K562 (cell line): ENCODE results near the gene PREX1. TPM values are rescaled to one million over a fixed set of nuclear protein-coding genes. Genes with fewer than 3 reads are reported as not detected.

Experiments used
- ATAC-seq: fragments of 200-7000 bp; cut with Tn5 transposase; 3 replicates; pipeline ENCODE4 v1.9.1; 2020; ENCODE audit warnings: moderate library complexity
- BruUV-seq: library from RNA; stranded (reverse); fragments of 400-500 nt; replicated peaks from 2 replicates; lab custom pipeline; 2021; lab: Mats Ljungman, UMichigan
- CTCF ChIA-PET: fragments of 300-600 bp; formaldehyde crosslinking; extraction: SDS; loops from one replicate; lab custom pipeline; 2021; ENCODE audit warnings: low intra/inter-chr PET ratio; lab: Yijun Ruan, JAX
- POLR2A ChIA-PET: fragments of 300-600, 350-650 bp; sonication (Branson Sonifier 250); formaldehyde crosslinking; extraction: SDS; loops from one replicate; lab custom pipeline; 2021; ENCODE audit warnings: antibody characterized with exemption, inconsistent platforms; lab: Yijun Ruan, JAX
- DNase-seq, 4 experiments: peaks; one replicate each; pipeline versions ENCODE4 v3.0.0 to v3.0.0-alpha.2; 2011 to 2018; ENCODE audit warnings: low spot score in 3 of 4, mixed read lengths in 3 of 4; ENCODE audit errors: extremely low read depth in 1 of 4
- FAIRE-seq: peaks from 2 replicates; lab custom pipeline; 2011; peaks lifted over from hg19 to GRCh38; lab: Jason Lieb, UNC
- H2AFZ ChIP-seq: 2 replicates; pipeline ENCODE4 v1.6.0; 2011; ENCODE audit warnings: low read depth, low read length, control low read depth, inconsistent platforms
- H3K27ac ChIP-seq: fragments of 200-600 bp; 3 replicates; pipeline ENCODE4 v1.8.0; 2011; ENCODE audit warnings: low read depth, mild to moderate bottlenecking, control low read depth, inconsistent platforms, low read length, moderate library complexity, mixed read lengths; ENCODE audit errors: extremely low read depth
- H3K27me3 ChIP-seq, 2 experiments: fragments of 300-600 bp in 1 of 2; 2 replicates in 1 of 2; 3 replicates in 1 of 2; pipeline versions ENCODE4 v1.6.0 to v1.8.0; 2011; ENCODE audit warnings: inconsistent platforms in 2 of 2, low read length in 2 of 2, mild to moderate bottlenecking in 1 of 2, mixed read lengths in 1 of 2, moderate library complexity in 1 of 2; ENCODE audit not compliant: control insufficient read depth in 2 of 2, insufficient read depth in 2 of 2
- H3K36me3 ChIP-seq: fragments of 300-600 bp; 3 replicates; pipeline ENCODE4 v1.8.0; 2011; ENCODE audit warnings: mild to moderate bottlenecking, low read length, inconsistent platforms; ENCODE audit not compliant: control insufficient read depth, insufficient read depth
- H3K4me1 ChIP-seq, 2 experiments: fragments of 200-600 bp in 1 of 2; replicated peaks in 1 of 2; 2 replicates in 1 of 2; 3 replicates in 1 of 2; pipeline versions ENCODE4 v1.5.1 to v1.8.0; 2011; ENCODE audit warnings: inconsistent platforms in 2 of 2, low read length in 2 of 2, mild to moderate bottlenecking in 1 of 2, mixed read lengths in 1 of 2, moderate library complexity in 1 of 2; ENCODE audit not compliant: control insufficient read depth in 2 of 2, insufficient read depth in 2 of 2
- H3K4me2 ChIP-seq: 2 replicates; pipeline ENCODE4 v1.6.1; 2011; ENCODE audit warnings: low read length, control low read depth, inconsistent platforms, mixed read lengths; ENCODE audit not compliant: insufficient read depth
- H3K4me3 ChIP-seq: fragments of 200-600 bp; sonication (generic), shearing (Covaris generic); 2 replicates; pipeline ENCODE4 v1.5.1; 2016; ENCODE audit warnings: control low read depth, inconsistent platforms
- H3K79me2 ChIP-seq: fragments of 200-600 bp; 3 replicates; pipeline ENCODE4 v1.8.0; 2011; ENCODE audit warnings: low read length, inconsistent platforms; ENCODE audit not compliant: control insufficient read depth, insufficient read depth
- H3K9ac ChIP-seq, 2 experiments: 2 replicates each; pipeline versions ENCODE4 v1.6.0 to v1.6.1; 2011; ENCODE audit warnings: low read depth in 2 of 2, low read length in 2 of 2, control low read depth in 1 of 2, inconsistent platforms in 1 of 2, mild to moderate bottlenecking in 1 of 2, mixed read lengths in 1 of 2; ENCODE audit not compliant: insufficient read depth in 1 of 2
- H3K9me1 ChIP-seq: one replicate; pipeline ENCODE4 v1.6.0; 2011; ENCODE audit warnings: inconsistent platforms, mild to moderate bottlenecking, low read length, moderate library complexity; ENCODE audit not compliant: control insufficient read depth, insufficient read depth
- H3K9me3 ChIP-seq: replicated peaks from 2 replicates; pipeline ENCODE4 v1.5.1; 2011; ENCODE audit warnings: low read depth, low read length, inconsistent platforms; ENCODE audit not compliant: control insufficient read depth, insufficient read depth
- H4K20me1 ChIP-seq: replicated peaks from 2 replicates; pipeline ENCODE4 v1.6.1; 2011; ENCODE audit warnings: low read length, inconsistent platforms, mixed read lengths; ENCODE audit not compliant: control insufficient read depth, insufficient read depth
- NR2F6 ChIP-seq: fragments of 450-650 bp; formaldehyde crosslinking; IDR thresholded peaks from 2 replicates; pipeline ENCODE4 v1.4.0; 2020; ENCODE audit warnings: mild to moderate bottlenecking
- WGBS: fragments of 100-300 bp; shearing (Covaris generic); methylation state at CpG from one replicate; pipeline ENCODE4 v1.1.6; 2016; ENCODE audit warnings: low coverage, mixed read lengths; ENCODE audit not compliant: insufficient coverage; ENCODE audit errors: missing lambda C conversion rate; 5-methylcytosine and 5-hydroxymethylcytosine counted together
- in situ Hi-C: fragments of 300-500 bp; cut with MboI; formaldehyde crosslinking; loops from 4 replicates; pipeline ENCODE4 v1.15.0; 2018; ENCODE audit warnings: inconsistent platforms, mixed read lengths
- intact Hi-C: fragments of 100-400 bp; cut with micrococcal nuclease; formaldehyde crosslinking; loops from 2 replicates; pipeline ENCODE4 v1.14.2; 2022
- polyA plus RNA-seq, 8 experiments: library from polyadenylated mRNA; depleted of rRNA in 4 of 8; stranded (reverse) in 5 of 8; unstranded in 3 of 8; fragments of >200 nt; fragmentation: Nextera tagmentation in 2 of 8; fragmentation: Illumina TruSeq in 1 of 8; extraction: Ambion mirVana in 2 of 8; extraction: Trizol in 1 of 8; gene quantifications; 2 replicates each; pipeline versions ENCODE4 v1.2.1 to v1.2.3, GENCODE V29; 2011 to 2014; ENCODE audit warnings: inconsistent platforms in 1 of 8, missing spikeins in 1 of 8
- total RNA-seq, 7 experiments: library from RNA; depleted of rRNA in 6 of 7; stranded (reverse); fragments of >200 nt in 6 of 7; fragmentation: Illumina TruSeq in 2 of 7; extraction: Trizol in 2 of 7; gene quantifications; 2 replicates each; pipeline versions ENCODE4 v1.2.1 to v1.2.3, GENCODE V29; 2011 to 2021; ENCODE audit warnings: low replicate concordance in 1 of 7
- TF ChIP-seq, protein P1 (sequence below), 3 experiments: fragments of 200-800 bp in 1 of 3; fragments of 250-450 bp in 1 of 3; fragments of 450-650 bp in 1 of 3; sonication (Bioruptor Pico) in 1 of 3; sonication (Bioruptor generic) in 1 of 3; formaldehyde crosslinking in 1 of 3; IDR thresholded peaks; 2 replicates each; pipeline versions ENCODE4 v1.6.1 to v1.8.0; 2016 to 2022; ENCODE audit warnings: mild to moderate bottlenecking in 2 of 3, missing genetic modification characterization in 2 of 3, missing compliant biosample characterization in 1 of 3, moderate library complexity in 1 of 3

PREX1 gene
- total and polyA plus RNA-seq, 9 of the 15 experiments (the other 6 are each of a cell fraction or from before 2014, with no cell fraction given), result 0.37 to 10.4 (median 4.8) TPM

DNA sequence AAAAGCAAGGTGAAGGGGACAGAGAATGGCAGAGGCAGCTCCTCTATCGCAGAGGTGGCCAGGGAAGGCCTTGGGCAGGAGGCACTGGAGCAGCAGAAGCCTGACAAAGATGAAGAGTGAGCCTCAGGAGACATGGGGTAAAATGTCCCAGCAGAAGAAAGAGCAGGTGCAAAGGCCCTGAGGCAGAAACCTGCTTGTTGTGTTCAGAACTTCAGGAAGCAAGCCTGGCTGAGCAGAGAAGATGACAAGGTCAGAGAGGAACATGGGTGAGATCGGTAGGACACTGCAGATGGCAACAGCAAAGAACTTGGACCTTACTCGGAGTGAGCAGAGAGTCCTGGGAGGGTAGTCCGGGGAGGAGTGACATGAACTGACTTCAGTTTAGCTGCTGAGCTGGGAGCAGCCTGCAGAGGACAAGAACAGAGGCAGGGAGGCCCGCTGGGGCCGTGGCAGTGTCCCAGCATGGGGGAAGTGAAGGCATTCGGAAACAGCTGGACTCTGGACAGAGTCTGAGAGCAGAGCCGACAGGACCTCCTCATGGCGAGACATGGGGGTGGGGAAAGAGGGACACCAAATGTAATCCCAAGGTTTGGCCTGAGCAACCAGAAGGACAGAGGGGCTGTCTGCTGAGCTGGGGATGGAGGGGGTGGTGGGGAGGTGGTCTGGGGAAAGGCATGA lies 106.3 kb downstream of the PREX1 start:
- WGBS, result 43% methylated on average over 9 of the region's 9 CpGs
- H3K9me1 ChIP-seq, result no peaks in the 10 kb centered on the region
- TF ChIP-seq, protein P1, sequence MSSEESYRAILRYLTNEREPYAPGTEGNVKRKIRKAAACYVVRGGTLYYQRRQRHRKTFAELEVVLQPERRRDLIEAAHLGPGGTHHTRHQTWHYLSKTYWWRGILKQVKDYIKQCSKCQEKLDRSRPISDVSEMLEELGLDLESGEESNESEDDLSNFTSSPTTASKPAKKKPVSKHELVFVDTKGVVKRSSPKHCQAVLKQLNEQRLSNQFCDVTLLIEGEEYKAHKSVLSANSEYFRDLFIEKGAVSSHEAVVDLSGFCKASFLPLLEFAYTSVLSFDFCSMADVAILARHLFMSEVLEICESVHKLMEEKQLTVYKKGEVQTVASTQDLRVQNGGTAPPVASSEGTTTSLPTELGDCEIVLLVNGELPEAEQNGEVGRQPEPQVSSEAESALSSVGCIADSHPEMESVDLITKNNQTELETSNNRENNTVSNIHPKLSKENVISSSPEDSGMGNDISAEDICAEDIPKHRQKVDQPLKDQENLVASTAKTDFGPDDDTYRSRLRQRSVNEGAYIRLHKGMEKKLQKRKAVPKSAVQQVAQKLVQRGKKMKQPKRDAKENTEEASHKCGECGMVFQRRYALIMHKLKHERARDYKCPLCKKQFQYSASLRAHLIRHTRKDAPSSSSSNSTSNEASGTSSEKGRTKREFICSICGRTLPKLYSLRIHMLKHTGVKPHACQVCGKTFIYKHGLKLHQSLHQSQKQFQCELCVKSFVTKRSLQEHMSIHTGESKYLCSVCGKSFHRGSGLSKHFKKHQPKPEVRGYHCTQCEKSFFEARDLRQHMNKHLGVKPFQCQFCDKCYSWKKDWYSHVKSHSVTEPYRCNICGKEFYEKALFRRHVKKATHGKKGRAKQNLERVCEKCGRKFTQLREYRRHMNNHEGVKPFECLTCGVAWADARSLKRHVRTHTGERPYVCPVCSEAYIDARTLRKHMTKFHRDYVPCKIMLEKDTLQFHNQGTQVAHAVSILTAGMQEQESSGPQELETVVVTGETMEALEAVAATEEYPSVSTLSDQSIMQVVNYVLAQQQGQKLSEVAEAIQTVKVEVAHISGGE (CRISPR knock-in tag; IDR thresholded peaks at IDR 0.05), result peak in 1 of 3 experiments; percentile 15; a peak in 1 of 6 replicates
- no peak for TF ChIP-seq NR2F6 (CRISPR knock-in tag)
- H3K4me2 ChIP-seq, result no peak overlapping the region
- in situ Hi-C loops, result no loop called here
- H3K9me3 ChIP-seq, result no peaks in the 10 kb centered on the region
- no peaks in the 10 kb centered on the region for H3K27me3 ChIP-seq
- no TSS peak for BruUV-seq
- peaks cover 4% of the 10 kb centered on the region; the same call in 1 of the 2 replicates for H4K20me1 ChIP-seq
- ChIA-PET POLR2A (no interaction called here), CTCF (no interaction called here)
- intact Hi-C loops, result no loop called here
- H3K4me1 ChIP-seq, result peaks cover 6 to 13% of the 10 kb centered on the region in 2 experiments; a peak in 4 of 5 replicates
- DNase-seq (no peak), ATAC-seq (no peak), FAIRE-seq (no peak)
- no peak overlapping the region for H3K4me3 ChIP-seq
- 0 out of 4 replicates have a peak overlapping the region, but pooled peaks of 1 of the 2 experiments have one; percentile 40 for H3K9ac ChIP-seq
- no peak overlapping the region for H3K27ac ChIP-seq
- H3K36me3 ChIP-seq, result no peaks in the 10 kb centered on the region; the same call in 2 of the 3 replicates
- no peaks in the 10 kb centered on the region for H3K79me2 ChIP-seq
- no peak overlapping the region for H2AFZ ChIP-seq
